ENCODE results near the gene CFAP74. TPM values are rescaled to one million over a fixed set of nuclear protein-coding genes. Genes with fewer than 3 reads are reported as not detected.

The CFAP74 gene
- total and polyA plus RNA-seq, 2 of the 13 experiments (the other 11 are each of a cell fraction or from before 2014, with no cell fraction given), result 0.27 to 0.62 TPM

DNA sequence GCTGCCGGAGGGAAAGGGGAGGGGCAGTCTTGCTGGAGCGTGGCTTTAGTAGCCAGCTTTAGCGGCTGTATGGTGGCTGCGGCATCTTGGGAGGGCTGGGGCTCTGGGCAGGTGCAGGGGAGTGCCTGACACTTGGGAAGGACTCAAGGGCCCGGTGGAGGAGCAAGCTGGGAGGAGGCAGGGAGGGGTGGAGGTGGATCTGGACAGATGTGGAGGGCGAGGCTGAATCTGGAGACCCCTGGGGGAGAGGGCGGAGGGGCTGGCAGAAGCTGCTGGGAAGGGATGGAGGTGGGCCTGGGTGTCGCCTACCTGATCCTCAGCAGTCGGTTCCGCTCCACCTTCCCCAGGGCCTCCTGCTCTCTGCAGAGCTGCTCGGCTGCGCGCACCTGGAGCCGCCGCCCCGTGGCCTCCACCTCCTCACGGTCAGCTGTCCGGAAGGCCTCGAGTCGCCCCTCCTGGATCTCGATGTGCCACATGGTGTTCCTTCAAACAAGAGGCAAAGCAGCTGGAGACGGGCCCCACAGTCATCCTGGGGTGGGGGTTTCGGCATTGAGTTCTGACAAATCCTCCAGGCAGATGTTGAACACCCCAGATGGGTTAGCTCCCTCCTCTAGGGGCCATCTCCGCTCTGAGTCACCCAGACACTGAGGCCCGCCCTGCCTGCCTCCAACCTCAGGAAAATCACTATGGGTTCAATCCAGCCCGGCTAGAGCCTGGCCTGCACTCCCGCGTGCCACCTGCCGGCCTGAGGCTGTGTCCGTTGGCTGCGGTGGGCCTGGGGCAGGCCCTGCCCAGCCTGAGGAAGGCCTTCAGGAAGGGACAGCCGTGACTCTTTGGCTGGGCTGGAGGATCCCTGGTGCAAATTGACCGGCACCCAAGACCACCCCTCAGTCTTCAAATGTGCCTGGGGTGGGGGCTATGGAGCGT is 29.6 kb downstream of the CFAP74 start (continued):
- TF ChIP-seq ZNF292 (CRISPR knock-in tag; IDR thresholded peaks at IDR 0.05; ENCODE audit: borderline replicate concordance, low read depth) (no peak), TAF15 (IDR thresholded peaks at IDR 0.05; ENCODE audit: low read depth, low read length, poor library complexity, severe bottlenecking) (no peak), STAG1 (CRISPR knock-in tag; IDR thresholded peaks at IDR 0.05) (peak; percentile 59), AGO1 (IDR thresholded peaks at IDR 0.05; ENCODE audit: low read depth, low read length, poor library complexity, severe bottlenecking) (peak; percentile 6), ZNF572 (CRISPR knock-in tag; IDR thresholded peaks at IDR 0.05) (0 out of 2 replicates have a peak, but pooled peaks have one; percentile 42), ZBTB38 (CRISPR knock-in tag; IDR thresholded peaks at IDR 0.05) (0 out of 2 replicates have a peak, but pooled peaks have one; percentile 39), JDP2 (CRISPR knock-in tag; IDR thresholded peaks at IDR 0.05; ENCODE audit: borderline replicate concordance) (no peak), ZNF354B (CRISPR knock-in tag; IDR thresholded peaks at IDR 0.05) (no peak), JUND (CRISPR knock-in tag; IDR thresholded peaks at IDR 0.05) (no peak), ZNF20 (CRISPR knock-in tag; IDR thresholded peaks at IDR 0.05) (no peak), ZFY (CRISPR knock-in tag; IDR thresholded peaks at IDR 0.05) (peak; percentile 33; the same call in 1 of the 2 replicates), ZNF253 (CRISPR knock-in tag; IDR thresholded peaks at IDR 0.05; ENCODE audit: borderline replicate concordance) (no peak), ZNF619 (CRISPR knock-in tag; IDR thresholded peaks at IDR 0.05) (no peak), CBX2 (IDR thresholded peaks at IDR 0.05; ENCODE audit: low read depth, low read length) (no peak), CBX2 (CRISPR knock-in tag; IDR thresholded peaks at IDR 0.05; ENCODE audit: low read depth) (no peak), ZFP90 (CRISPR knock-in tag; IDR thresholded peaks at IDR 0.05; ENCODE audit: borderline replicate concordance) (no peak), SPEN (CRISPR knock-in tag; IDR thresholded peaks at IDR 0.05; ENCODE audit: low read depth) (peak; percentile 33; the same call in 1 of the 2 replicates)
- TF ChIP-seq, protein P1, sequence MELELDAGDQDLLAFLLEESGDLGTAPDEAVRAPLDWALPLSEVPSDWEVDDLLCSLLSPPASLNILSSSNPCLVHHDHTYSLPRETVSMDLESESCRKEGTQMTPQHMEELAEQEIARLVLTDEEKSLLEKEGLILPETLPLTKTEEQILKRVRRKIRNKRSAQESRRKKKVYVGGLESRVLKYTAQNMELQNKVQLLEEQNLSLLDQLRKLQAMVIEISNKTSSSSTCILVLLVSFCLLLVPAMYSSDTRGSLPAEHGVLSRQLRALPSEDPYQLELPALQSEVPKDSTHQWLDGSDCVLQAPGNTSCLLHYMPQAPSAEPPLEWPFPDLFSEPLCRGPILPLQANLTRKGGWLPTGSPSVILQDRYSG (CRISPR knock-in tag; IDR thresholded peaks at IDR 0.05), result no peak
- TF ChIP-seq, protein P2, sequence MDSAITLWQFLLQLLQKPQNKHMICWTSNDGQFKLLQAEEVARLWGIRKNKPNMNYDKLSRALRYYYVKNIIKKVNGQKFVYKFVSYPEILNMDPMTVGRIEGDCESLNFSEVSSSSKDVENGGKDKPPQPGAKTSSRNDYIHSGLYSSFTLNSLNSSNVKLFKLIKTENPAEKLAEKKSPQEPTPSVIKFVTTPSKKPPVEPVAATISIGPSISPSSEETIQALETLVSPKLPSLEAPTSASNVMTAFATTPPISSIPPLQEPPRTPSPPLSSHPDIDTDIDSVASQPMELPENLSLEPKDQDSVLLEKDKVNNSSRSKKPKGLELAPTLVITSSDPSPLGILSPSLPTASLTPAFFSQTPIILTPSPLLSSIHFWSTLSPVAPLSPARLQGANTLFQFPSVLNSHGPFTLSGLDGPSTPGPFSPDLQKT (CRISPR knock-in tag; IDR thresholded peaks at IDR 0.05; ENCODE audit: borderline replicate concordance), result no peak
- TF ChIP-seq, protein P3, sequence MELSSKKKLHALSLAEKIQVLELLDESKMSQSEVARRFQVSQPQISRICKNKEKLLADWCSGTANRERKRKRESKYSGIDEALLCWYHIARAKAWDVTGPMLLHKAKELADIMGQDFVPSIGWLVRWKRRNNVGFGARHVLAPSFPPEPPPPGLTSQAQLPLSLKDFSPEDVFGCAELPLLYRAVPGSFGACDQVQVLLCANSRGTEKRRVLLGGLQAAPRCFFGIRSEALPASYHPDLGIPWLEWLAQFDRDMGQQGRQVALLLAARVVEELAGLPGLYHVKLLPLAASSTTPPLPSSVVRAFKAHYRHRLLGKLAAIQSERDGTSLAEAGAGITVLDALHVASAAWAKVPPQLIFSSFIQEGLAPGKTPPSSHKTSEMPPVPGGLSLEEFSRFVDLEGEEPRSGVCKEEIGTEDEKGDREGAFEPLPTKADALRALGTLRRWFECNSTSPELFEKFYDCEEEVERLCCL (CRISPR knock-in tag; IDR thresholded peaks at IDR 0.05; ENCODE audit: borderline replicate concordance), result no peak
- TF ChIP-seq, protein P4, sequence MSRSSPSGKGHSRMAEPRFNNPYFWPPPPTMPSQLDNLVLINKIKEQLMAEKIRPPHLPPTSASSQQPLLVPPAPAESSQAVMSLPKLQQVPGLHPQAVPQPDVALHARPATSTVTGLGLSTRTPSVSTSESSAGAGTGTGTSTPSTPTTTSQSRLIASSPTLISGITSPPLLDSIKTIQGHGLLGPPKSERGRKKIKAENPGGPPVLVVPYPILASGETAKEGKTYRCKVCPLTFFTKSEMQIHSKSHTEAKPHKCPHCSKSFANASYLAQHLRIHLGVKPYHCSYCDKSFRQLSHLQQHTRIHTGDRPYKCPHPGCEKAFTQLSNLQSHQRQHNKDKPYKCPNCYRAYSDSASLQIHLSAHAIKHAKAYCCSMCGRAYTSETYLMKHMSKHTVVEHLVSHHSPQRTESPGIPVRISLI (CRISPR knock-in tag; IDR thresholded peaks at IDR 0.05; ENCODE audit: borderline replicate concordance), result no peak
- TF ChIP-seq, protein P5, sequence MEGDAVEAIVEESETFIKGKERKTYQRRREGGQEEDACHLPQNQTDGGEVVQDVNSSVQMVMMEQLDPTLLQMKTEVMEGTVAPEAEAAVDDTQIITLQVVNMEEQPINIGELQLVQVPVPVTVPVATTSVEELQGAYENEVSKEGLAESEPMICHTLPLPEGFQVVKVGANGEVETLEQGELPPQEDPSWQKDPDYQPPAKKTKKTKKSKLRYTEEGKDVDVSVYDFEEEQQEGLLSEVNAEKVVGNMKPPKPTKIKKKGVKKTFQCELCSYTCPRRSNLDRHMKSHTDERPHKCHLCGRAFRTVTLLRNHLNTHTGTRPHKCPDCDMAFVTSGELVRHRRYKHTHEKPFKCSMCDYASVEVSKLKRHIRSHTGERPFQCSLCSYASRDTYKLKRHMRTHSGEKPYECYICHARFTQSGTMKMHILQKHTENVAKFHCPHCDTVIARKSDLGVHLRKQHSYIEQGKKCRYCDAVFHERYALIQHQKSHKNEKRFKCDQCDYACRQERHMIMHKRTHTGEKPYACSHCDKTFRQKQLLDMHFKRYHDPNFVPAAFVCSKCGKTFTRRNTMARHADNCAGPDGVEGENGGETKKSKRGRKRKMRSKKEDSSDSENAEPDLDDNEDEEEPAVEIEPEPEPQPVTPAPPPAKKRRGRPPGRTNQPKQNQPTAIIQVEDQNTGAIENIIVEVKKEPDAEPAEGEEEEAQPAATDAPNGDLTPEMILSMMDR (CRISPR knock-in tag; IDR thresholded peaks at IDR 0.05), result peak; percentile 74

Measured in HepG2 (cell line).